ENCODE data around the gene TSEN15.

The TSEN15 gene

GRCh38 chr1:184051485-184052193 lies at the start of gene TSEN15:
TSS of gene TSEN15 (plus strand) at chr1:184051730. CDS start at chr1:184051756, 26 bp downstream.
- peak; percentile 20 for DNase-seq (ENCODE audit: low read depth, low spot score)

GRCh38 chr1:184002071-184002470 lies 49.5 kb upstream of the TSEN15 start:
- DNase-seq (ENCODE audit: low read depth, low spot score), result peak; percentile 48
- H3K27ac ChIP-seq, result peak overlapping the region; percentile 54

More at GRCh38 chr1:184051485-184052193, at the start of gene TSEN15:
- peak within 1 kb of the TSS; percentile 96 for H3K27ac ChIP-seq

GRCh38 chr1:184004935-184005334 lies 46.6 kb upstream of the TSEN15 start:
- no peak for DNase-seq (ENCODE audit: low read depth, low spot score)
- H3K27ac ChIP-seq, result no peak overlapping the region

GRCh38 chr1:184005506-184005905 lies 46.0 kb upstream of the TSEN15 start:
- no peak for DNase-seq (ENCODE audit: low read depth, low spot score)
- no peak overlapping the region for H3K27ac ChIP-seq

GRCh38 chr1:184010788-184011187 lies 40.7 kb upstream of the TSEN15 start:
- no peak for DNase-seq (ENCODE audit: low read depth, low spot score)
- no peak overlapping the region for H3K27ac ChIP-seq

- H3K27ac ChIP-seq, result no peak overlapping the region
- DNase-seq (ENCODE audit: low read depth, low spot score), result no peak
Measured at GRCh38 chr1:184012187-184012586, 39.3 kb upstream of the TSEN15 start.

DNA sequence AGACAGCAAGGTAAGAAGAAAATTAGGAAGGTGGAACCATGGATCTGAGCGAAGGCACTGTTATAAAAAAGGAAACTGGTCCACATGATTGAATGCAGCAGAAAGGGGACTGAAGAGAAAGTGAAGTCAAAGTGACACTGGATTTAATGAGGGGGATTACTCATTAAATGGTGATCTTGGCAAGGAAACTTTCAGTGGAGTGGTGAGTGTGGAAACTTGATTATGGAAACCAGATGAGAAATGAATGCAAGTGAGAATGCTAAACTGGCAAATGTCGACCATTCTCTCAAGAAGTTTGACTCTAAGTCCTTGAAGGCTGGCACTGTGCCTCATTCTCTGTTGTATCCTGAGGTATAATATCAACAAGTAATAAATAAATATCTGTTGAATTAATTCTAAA lies 37.3 kb upstream of the TSEN15 start:
- DNase-seq (ENCODE audit: low read depth, low spot score), result no peak
- no peak overlapping the region for H3K27ac ChIP-seq

- no peak for DNase-seq (ENCODE audit: low read depth, low spot score)
- no peak overlapping the region for H3K27ac ChIP-seq
Measured at GRCh38 chr1:184016169-184016568, 35.4 kb upstream of the TSEN15 start.

- no peak for DNase-seq (ENCODE audit: low read depth, low spot score)
- no peak overlapping the region for H3K27ac ChIP-seq
Measured at GRCh38 chr1:184017306-184017705, 34.2 kb upstream of the TSEN15 start.

DNA sequence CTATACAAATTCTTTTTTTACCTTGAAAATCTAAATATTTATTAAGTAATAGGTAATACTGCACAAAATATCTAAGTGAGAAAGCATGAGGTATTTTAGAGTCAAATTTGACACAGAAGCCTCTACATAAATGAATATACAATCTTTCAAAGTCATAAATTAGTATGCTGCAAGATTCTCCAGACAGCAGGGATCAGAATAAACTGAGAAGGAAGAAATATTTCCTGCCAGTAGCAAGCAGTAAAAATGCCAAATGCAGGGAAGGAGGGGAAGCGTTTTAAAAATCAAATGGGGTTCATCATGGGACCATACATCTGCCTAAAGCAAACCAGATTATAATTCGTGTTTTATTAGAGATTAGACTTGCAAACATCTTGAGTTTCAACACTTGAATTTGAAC lies 32.9 kb upstream of the TSEN15 start:
- no peak for DNase-seq (ENCODE audit: low read depth, low spot score)

GRCh38 chr1:184019069-184019468 lies 32.5 kb upstream of the TSEN15 start:
- no peak for DNase-seq (ENCODE audit: low read depth, low spot score)
- H3K27ac ChIP-seq, result no peak overlapping the region

More for the DNA sequence above, 32.9 kb upstream of the TSEN15 start:
- H3K27ac ChIP-seq, result no peak overlapping the region

DNA sequence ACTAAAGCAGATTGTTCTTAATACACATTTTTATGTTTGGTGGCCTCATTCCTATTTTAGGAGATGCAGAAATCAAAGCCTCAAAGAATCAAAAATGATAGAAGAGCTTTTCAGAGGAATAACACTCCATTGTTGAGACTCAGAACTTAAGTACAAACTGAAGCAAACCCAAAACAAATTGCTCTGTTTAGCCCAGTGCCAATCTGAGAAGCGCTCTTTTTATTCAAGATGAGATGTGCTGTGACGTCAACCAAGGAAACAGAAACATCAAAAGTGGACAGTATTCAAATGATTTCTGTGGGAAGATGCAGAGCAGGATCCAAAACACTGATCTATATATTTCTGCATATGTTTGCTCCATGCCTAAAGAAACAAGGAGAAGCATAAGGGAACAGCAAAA lies 32.0 kb upstream of the TSEN15 start:
- no peak overlapping the region for H3K27ac ChIP-seq
- no peak for DNase-seq (ENCODE audit: low read depth, low spot score)

GRCh38 chr1:184020328-184020727 lies 31.2 kb upstream of the TSEN15 start:
- DNase-seq (ENCODE audit: low read depth, low spot score), result no peak
- H3K27ac ChIP-seq, result no peak overlapping the region

GRCh38 chr1:184020855-184021254 lies 30.7 kb upstream of the TSEN15 start:
- H3K27ac ChIP-seq, result no peak overlapping the region
- DNase-seq (ENCODE audit: low read depth, low spot score), result no peak

DNA sequence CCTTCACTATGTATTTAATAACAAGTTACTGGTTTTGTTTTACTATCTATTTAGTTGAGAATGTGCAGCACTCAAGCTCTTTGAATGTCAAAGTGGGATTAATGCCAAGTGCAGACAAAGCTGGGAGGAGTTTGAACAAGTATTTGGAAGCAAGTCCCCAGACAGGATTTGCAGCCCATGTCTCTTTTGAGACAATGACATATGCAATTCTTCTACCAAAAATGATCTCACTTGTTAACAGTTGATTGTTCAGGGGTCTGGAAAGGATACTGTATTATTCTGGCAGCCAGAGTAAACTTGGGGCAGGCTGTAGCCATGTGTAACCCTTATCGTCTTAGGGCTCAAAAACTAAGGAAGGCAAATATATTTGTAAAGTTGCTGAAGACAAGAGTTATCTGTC lies 29.8 kb upstream of the TSEN15 start:
- H3K27ac ChIP-seq, result no peak overlapping the region
- peak; percentile 12 for DNase-seq (ENCODE audit: low read depth, low spot score)

DNA sequence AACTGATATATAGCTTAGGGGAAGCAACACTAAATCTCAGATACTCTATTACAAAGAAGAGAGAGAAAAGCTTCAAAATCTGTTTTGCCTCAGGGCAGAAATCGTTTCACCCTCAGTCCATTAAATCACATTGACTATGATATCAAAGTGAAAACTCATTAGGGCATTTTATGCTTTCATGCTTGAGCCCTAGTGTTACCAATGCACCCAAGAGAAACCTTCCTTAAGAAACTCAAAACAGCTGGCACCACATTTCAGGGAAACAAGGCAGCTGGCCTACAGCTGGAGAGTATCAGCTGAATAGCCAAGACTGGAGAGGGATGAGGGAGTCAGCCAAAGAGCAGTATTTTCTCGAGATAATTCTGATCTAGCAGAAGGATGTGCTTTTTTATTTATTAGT lies 28.9 kb upstream of the TSEN15 start:
- DNase-seq (ENCODE audit: low read depth, low spot score), result no peak
- no peak overlapping the region for H3K27ac ChIP-seq

- no peak overlapping the region for H3K27ac ChIP-seq
- no peak for DNase-seq (ENCODE audit: low read depth, low spot score)
Measured at GRCh38 chr1:184023171-184023570, 28.4 kb upstream of the TSEN15 start.

- DNase-seq (ENCODE audit: low read depth, low spot score), result no peak
- no peak overlapping the region for H3K27ac ChIP-seq
Measured at GRCh38 chr1:184025242-184025675, 26.3 kb upstream of the TSEN15 start.

GRCh38 chr1:184027826-184028695 lies 23.5 kb upstream of the TSEN15 start:
- no peak overlapping the region for H3K27ac ChIP-seq
- no peak for DNase-seq (ENCODE audit: low read depth, low spot score)

- DNase-seq (ENCODE audit: low read depth, low spot score), result no peak
- no peak overlapping the region for H3K27ac ChIP-seq
Measured at GRCh38 chr1:184028854-184029623, 22.5 kb upstream of the TSEN15 start.
